DOHH2 (cell line): ENCODE results near the gene ETV6.

Source experiments
- H3F3A ChIP-seq: fragments of 200-600 bp; sonication (generic), shearing (Covaris generic); 2 replicates; pipeline ENCODE4 v1.6.0; 2016; ENCODE audit warnings: antibody characterized with exemption, mild to moderate bottlenecking; ENCODE audit not compliant: control insufficient read depth, insufficient read depth
- H3K27ac ChIP-seq: fragments of 200-600 bp; sonication (generic); 2 replicates; pipeline ENCODE4 v1.5.1; 2014; ENCODE audit warnings: low read depth, mild to moderate bottlenecking, low read length, moderate library complexity
- H3K27me3 ChIP-seq: fragments of 200-600 bp; sonication (generic); 2 replicates; pipeline ENCODE4 v1.6.1; 2014; ENCODE audit warnings: mild to moderate bottlenecking, low read length, mixed read lengths; ENCODE audit not compliant: control insufficient read depth
- H3K36me3 ChIP-seq: fragments of 200-600 bp; sonication (generic); 2 replicates; pipeline ENCODE4 v1.6.1; 2014; ENCODE audit warnings: mild to moderate bottlenecking, low read length, moderate library complexity, mixed read lengths; ENCODE audit not compliant: control insufficient read depth
- H3K4me1 ChIP-seq: fragments of 200-600 bp; sonication (generic); 2 replicates; pipeline ENCODE4 v1.6.1; 2014; ENCODE audit warnings: mild to moderate bottlenecking, low read length, mixed read lengths; ENCODE audit not compliant: control insufficient read depth
- H3K4me2 ChIP-seq: fragments of 200-600 bp; sonication (generic); 2 replicates; pipeline ENCODE4 v1.6.0; 2014; ENCODE audit warnings: mild to moderate bottlenecking, low read length, moderate library complexity
- H3K4me3 ChIP-seq: fragments of 200-600 bp; sonication (generic); 2 replicates; pipeline ENCODE4 v1.5.1; 2014; ENCODE audit warnings: mild to moderate bottlenecking, low read length, mixed read lengths
- H3K79me2 ChIP-seq: fragments of 200-600 bp; sonication (generic); 2 replicates; pipeline ENCODE4 v1.6.1; 2014; ENCODE audit warnings: mild to moderate bottlenecking, low read length, mixed read lengths; ENCODE audit not compliant: control insufficient read depth
- H3K9me2 ChIP-seq: fragments of 200-600 bp; sonication (generic); replicated peaks from 2 replicates; pipeline ENCODE4 v1.6.1; 2014; ENCODE audit warnings: mild to moderate bottlenecking, low read length, mixed read lengths; ENCODE audit not compliant: control insufficient read depth
- H3K9me3 ChIP-seq: fragments of 200-600 bp; sonication (generic); 2 replicates; pipeline ENCODE4 v1.6.1; 2014; ENCODE audit warnings: antibody characterized with exemption, low read length, mixed read lengths; ENCODE audit not compliant: control insufficient read depth, insufficient read depth
- H4K20me1 ChIP-seq: fragments of 200-600 bp; sonication (generic); 2 replicates; pipeline ENCODE4 v1.6.0; 2014; ENCODE audit warnings: low read depth, mild to moderate bottlenecking, antibody characterized with exemption, low read length, moderate library complexity; ENCODE audit not compliant: control insufficient read depth, insufficient read depth
- CTCF ChIP-seq: fragments of 200-600 bp; sonication (generic); IDR thresholded peaks from one replicate; pipeline ENCODE4 v1.5.1; 2014; ENCODE audit warnings: antibody characterized with exemption, mild to moderate bottlenecking, low read depth, low read length; ENCODE audit not compliant: poor library complexity, severe bottlenecking
- EZH2phosphoT487 ChIP-seq: fragments of 200-600 bp; sonication (generic); IDR thresholded peaks from 2 replicates; pipeline ENCODE4 v1.6.1; 2017; ENCODE audit warnings: borderline replicate concordance, mild to moderate bottlenecking, antibody characterized with exemption, low read length, moderate library complexity, mixed read lengths

Gene ETV6

GRCh38 chr12:11868027-11868426 is 218.6 kb downstream of the ETV6 start:
- Histone ChIP-seq H3K4me2 (no peak overlapping the region), H3K9me2 (no peaks in the 10 kb centered on the region), H3F3A (no peaks in the 10 kb centered on the region), H3K27me3 (no peaks in the 10 kb centered on the region), H3K4me3 (no peak overlapping the region), H3K9me3 (no peaks in the 10 kb centered on the region), H3K79me2 (no peaks in the 10 kb centered on the region), H3K36me3 (no peaks in the 10 kb centered on the region), H4K20me1 (no peaks in the 10 kb centered on the region), H3K27ac (no peak overlapping the region), H3K4me1 (no peaks in the 10 kb centered on the region)
- TF ChIP-seq CTCF, result no peak
- TF ChIP-seq EZH2phosphoT487, result no peak

GRCh38 chr12:11869406-11869805 is 219.9 kb downstream of the ETV6 start:
- Histone ChIP-seq H3K9me3 (no peaks in the 10 kb centered on the region), H4K20me1 (no peaks in the 10 kb centered on the region), H3K4me1 (no peaks in the 10 kb centered on the region), H3K36me3 (no peaks in the 10 kb centered on the region), H3K27ac (no peak overlapping the region), H3K9me2 (no peaks in the 10 kb centered on the region), H3K4me3 (no peak overlapping the region), H3K4me2 (no peak overlapping the region), H3F3A (no peaks in the 10 kb centered on the region), H3K27me3 (no peaks in the 10 kb centered on the region), H3K79me2 (no peaks in the 10 kb centered on the region)
- TF ChIP-seq EZH2phosphoT487, result no peak
- TF ChIP-seq CTCF, result no peak

GRCh38 chr12:11870041-11870451 is 220.6 kb downstream of the ETV6 start:
- Histone ChIP-seq H3K27me3 (no peaks in the 10 kb centered on the region), H3K4me2 (no peak overlapping the region), H3K27ac (no peak overlapping the region), H3K9me2 (no peaks in the 10 kb centered on the region), H3K79me2 (no peaks in the 10 kb centered on the region), H3K4me3 (no peak overlapping the region), H3K36me3 (no peaks in the 10 kb centered on the region), H3K4me1 (no peaks in the 10 kb centered on the region), H3K9me3 (no peaks in the 10 kb centered on the region), H4K20me1 (no peaks in the 10 kb centered on the region), H3F3A (no peaks in the 10 kb centered on the region)
- TF ChIP-seq CTCF (no peak), EZH2phosphoT487 (no peak)

- H3K4me3 ChIP-seq, result no peak overlapping the region
- H3K4me1 ChIP-seq, result peaks cover 12% of the 10 kb centered on the region
- H3F3A ChIP-seq, result no peaks in the 10 kb centered on the region
- no peaks in the 10 kb centered on the region for H3K27me3 ChIP-seq
- no peaks in the 10 kb centered on the region for H3K79me2 ChIP-seq
- no peak overlapping the region for H3K4me2 ChIP-seq
- TF ChIP-seq CTCF, result no peak
- TF ChIP-seq EZH2phosphoT487, result no peak
- H3K9me3 ChIP-seq, result no peaks in the 10 kb centered on the region
- no peak overlapping the region for H3K27ac ChIP-seq
- no peaks in the 10 kb centered on the region for H3K9me2 ChIP-seq
- H3K36me3 ChIP-seq, result no peaks in the 10 kb centered on the region
- H4K20me1 ChIP-seq, result no peaks in the 10 kb centered on the region
Observed at GRCh38 chr12:11872055-11872454, 222.6 kb downstream of the ETV6 start.
